DMS79 treated with DMSO at 0.1 percent for 48 hours (cell line): ENCODE data around the gene F2RL1.
"Not testable (repeated sequence)": the region's sequence is repeated elsewhere in the genome, so short reads cannot be mapped to it uniquely, and the experiment has no call there.

ENCODE experiments used
- DNase-seq: peaks from one replicate; lab custom pipeline; 2025; lab: John Stamatoyannopoulos, UW

The F2RL1 gene, protein sequence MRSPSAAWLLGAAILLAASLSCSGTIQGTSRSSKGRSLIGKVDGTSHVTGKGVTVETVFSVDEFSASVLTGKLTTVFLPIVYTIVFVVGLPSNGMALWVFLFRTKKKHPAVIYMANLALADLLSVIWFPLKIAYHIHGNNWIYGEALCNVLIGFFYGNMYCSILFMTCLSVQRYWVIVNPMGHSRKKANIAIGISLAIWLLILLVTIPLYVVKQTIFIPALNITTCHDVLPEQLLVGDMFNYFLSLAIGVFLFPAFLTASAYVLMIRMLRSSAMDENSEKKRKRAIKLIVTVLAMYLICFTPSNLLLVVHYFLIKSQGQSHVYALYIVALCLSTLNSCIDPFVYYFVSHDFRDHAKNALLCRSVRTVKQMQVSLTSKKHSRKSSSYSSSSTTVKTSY

DNA sequence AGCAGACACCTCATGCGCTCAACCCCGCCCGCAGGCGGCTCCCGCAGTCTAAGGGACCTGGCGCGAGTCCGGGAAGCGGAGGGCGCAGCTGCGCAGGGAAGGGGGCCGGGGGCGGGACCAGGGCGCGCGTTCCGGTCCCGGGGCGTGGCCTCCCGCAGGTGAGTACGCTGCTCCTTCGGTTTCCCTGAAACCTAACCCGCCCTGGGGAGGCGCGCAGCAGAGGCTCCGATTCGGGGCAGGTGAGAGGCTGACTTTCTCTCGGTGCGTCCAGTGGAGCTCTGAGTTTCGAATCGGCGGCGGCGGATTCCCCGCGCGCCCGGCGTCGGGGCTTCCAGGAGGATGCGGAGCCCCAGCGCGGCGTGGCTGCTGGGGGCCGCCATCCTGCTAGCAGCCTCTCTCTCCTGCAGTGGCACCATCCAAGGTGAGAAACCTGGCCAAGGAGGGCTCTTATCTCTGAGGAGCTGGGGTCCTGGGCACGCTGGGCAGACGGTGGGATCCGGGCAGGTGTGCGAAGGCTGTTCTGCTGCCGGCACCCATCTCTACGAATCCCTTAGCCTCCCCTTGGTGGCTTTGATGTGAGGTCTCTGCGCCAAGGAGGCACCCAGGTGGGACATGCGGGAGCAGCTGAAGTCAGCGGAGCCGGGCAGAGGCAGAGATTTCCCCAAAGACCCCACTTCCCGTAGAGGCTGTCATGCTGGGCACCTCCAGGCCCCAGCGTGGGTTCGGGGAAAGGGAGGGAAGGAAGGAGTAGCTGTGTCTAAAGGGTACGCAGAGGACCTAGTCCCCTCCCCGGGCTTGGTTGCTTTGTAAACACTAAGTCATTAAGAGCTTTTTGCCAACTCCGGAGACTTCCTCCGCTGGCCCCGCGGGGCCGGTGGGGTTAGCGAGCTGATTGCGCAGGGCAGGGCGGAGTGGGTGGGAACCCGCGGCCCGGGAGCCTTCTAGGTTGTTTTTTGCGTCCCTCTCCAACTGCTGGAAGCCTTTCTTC lies at the start of gene F2RL1:
Gene F2RL1 (plus strand): TSS at position 187 of the 988 bp plus-strand sequence. CDS start 153 bp downstream, at position 340.
- peak; percentile 5 for DNase-seq

DNA sequence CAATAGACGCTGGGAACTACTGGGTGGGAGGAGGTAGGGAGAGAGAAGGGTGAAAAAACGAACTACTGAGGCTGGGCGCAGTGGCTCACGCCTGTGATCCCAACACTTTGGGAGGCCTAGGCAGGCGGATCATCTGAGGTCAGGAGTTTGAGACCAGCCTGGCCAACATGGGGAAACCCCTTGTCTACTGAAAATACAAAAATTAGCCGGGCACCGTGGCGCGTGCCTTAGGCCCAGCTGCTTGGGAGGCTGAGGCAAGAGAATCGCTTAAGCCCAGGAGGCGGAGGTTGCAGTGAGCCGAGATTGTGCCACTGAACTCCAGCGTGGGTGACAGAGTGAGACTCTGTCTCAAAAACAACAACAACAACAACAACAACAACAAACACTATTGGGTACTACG lies 47.8 kb upstream of the F2RL1 start:
- DNase-seq = not testable (repeated sequence)

DNA sequence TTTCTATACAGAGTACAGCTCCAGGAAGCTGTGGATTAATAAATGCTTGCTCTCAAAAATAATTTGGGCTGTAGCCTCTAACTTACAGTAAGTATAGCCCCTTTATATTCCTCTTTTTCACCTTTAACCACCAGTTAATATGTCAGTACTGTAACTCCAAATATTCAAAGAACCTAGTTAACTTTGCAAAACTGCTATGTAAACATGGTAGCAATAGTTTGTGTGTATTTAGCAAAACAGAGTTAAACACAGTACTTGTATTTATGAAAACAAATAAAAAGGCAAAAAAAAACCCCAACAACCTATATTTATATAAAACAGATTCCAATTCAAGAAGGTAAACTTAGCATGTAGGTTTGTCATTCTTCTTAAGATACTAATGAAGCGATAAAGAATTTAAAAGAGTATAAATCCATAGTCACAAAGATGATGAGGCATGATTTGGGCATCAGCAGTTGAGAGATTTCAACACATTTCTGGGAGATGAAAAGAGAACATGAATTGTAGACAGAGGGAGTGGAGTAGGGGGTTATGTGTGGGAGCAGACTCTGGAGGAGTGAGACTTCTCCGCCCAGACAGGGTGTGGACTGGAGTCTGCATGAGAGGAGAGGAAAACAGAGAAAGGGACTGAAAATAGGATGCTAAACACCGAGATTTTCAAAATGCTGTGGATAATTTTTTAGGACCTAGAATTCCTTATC lies 47.0 kb upstream of the F2RL1 start:
- no peak for DNase-seq

DNA sequence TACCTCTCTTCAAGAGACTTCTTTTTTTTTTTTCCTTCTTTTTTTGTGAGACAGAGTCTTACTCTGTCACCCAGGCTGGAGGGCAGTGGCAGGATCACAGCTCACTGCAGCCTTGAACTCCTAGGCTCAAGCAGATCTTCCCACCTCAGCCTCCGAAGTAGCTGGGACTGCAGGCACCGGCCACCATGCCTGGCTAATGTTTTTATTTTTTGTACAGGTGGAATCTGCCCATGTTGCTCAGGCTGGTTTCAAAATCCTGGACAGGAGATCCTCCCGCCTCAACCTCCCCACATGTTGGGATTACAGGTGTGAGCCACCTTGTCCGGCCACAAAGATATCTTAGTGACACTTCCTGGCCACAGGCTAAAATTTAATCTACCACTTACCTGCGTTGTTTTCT lies 42.9 kb upstream of the F2RL1 start:
- DNase-seq = no peak

DNA sequence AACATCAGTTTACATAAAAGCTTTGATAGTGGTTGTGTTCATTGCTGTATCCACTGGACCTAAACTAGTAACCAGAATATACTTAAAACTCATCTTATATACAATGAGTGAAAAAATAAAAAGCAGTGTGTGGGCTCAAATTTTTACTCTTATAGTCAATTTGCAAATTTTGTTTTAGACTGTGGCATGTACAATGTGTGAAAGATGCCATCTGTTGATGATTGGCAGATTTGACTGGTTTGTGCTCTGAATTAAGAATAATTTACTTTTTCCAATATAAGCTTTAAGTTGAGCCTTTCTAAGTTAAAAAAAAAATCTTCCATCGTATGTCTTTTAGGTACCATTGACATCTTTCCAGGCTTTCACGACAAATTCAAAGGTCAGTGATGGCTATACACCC lies 42.4 kb upstream of the F2RL1 start:
- no peak for DNase-seq

DNA sequence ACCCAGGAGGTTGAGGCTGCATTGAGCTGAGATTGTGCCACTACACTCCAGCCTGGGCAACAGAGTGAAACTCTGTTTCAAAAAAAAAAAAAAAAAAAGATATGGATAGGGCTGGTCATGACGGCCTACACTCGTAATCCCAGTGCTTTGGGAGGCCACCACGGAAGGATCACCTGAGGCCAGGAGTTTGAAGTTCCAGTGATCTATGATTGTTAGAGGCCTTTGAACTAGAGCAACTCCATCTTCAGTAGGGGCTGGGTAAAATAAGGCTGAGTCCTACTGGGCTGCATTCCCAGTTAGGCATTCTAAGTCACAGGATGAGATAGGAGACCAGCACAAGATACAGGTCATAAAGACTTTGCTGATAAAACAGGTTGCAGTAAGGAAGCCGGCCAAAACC lies 38.2 kb upstream of the F2RL1 start:
- not testable (repeated sequence) for DNase-seq

DNA sequence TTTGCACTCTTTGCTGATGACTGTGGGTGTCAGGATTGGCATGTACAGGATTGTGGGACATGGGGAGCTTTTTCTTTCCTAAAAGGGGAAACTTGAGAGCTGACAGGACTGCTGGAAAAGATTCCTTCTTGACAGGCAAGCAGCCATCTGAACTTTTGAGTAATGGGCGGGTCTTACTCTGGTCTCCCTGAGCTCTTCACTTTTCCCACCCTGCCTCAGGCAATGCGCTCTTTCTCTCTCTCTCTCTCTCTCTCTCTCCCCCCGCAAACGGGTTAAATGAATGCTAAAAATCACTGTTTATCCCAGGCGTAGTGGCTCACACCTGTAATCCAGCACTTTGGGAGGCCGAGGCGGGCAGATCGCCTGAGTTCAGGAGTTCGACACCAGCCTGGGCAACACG lies 37.1 kb upstream of the F2RL1 start:
- DNase-seq = no peak

DNA sequence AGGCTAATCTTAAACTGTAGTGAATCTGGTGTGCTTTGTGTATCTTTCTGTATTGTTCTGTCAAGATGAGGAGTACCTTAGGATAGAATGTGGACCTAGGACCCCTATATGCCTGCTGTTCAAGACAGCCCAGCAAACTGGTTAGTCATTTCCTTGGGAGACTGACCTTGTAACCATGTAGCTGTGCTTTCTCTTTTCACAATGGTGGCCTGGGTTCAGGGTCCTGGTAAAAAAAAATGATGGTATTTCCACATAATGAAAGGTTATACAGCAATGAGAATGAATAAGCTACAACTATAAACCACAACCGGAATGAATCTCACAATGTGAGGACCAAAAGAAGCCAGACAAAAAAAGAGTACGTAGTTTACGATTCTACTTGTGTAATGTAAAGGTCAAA lies 36.4 kb upstream of the F2RL1 start:
- DNase-seq = no peak

DNA sequence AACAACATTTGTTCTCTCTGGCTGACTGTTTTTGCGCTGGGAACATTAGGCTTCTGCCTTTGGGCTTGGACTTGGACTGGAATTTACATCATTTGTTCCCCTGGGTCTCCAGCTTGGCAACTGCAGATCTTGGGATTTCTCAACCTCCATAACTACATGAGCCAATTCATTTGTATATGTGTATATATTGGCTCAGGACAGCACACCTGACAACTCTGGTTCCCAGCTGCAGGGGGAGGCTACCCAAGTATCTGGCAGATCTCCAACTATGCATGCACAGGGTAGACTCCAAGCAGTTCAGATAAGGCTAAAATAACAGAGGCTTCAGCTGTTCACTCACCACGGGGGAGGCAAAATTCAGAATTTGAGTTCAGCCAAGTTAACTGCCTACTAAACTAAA lies 31.6 kb upstream of the F2RL1 start:
- DNase-seq = no peak

DNA sequence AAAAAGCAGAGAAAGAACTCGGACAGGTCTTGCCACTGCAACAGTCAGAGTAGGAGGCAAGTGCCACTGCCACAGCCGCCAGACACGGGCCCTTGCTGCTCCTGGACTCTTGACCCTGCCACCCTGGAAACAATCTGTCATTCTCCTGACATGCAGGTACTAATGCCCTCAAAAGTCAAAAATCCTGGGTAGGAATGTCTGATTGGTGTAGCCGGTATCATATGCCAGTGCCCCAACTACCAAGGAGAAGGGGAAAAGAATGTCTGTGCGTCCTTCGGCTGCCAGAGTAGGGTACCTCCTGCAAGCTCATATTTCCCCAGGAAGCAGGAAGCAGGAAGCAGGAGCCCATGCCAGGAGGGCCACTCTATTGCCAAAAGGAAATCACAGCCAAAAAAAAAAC lies 30.5 kb upstream of the F2RL1 start:
- no peak for DNase-seq

DNA sequence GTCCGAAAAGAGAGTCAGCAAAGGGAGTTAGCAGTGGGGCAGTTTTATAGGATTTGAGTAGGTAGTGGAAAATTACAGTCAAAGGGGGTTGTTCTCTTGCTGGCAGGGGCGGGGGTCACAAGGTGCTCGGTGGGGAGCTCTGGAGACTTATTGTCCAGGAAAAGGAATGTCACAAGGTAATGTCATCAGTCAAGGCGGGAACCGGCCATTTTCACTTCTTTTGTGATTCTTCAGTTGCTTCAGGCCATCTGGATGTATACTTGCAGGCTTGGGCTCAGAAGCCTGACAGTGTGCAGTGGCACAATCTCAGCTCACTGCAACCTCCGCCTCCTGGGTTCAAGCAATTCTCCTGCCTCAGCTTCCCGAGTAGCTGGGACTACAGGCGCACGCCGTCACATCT lies 29.6 kb upstream of the F2RL1 start:
- DNase-seq = not testable (repeated sequence)

DNA sequence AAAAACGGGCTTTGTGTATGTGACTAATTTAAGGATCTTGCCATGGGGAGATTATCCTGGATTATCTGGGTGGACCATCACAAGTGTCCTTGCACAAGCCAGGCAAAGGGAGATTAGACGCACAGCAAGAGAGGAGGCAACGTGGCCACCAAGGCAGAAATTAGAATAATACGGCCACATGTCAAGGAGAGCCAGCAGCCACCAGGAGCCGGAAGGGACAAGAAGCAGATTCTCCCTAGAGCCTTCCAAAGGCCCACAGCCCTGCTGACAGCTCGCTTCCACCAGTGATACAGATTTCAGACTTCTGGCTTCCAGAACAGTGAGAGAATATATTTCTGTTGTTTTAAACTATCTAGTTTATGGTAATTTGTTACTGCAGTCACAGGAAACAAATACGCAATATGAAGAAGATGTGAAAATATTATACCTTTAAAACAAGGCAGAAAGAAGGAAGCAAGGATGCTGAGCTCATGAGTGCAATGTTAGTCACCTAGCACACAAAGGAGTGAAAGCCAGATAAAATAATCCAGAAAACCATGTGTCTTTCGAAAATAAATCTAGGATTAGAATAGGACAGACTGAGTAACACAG lies 28.7 kb upstream of the F2RL1 start:
- DNase-seq = no peak

DNA sequence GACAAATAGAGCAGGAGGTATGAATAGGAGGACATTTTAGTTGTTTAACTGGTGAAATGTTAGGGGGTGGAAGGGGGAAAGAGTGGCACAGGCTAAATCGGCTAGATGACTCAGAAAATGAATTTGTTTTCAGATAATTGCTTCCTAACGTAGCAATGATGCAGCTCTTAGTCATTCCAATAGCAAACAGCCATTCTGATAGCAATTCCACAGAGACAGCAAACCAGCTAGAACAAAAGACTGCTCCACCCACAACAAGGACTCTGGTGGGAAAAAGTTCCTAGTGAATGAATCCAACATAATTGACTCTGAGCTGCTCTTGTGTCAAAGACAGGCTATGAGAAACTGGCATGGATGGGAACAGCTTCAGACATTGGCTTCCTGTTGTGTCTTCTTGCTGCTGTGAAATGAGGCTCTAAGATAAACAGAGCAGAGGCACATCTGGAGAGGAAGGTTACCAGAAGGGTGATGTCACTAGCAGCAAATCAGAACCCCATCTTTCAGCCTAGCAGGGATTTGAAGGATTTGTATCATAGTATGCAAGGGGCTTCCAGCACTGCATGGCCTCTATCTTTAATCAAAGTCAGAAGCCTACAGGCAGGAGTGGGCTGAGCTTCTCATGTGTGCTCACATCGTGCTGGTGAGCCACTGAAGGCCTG lies 28.1 kb upstream of the F2RL1 start:
- no peak for DNase-seq

DNA sequence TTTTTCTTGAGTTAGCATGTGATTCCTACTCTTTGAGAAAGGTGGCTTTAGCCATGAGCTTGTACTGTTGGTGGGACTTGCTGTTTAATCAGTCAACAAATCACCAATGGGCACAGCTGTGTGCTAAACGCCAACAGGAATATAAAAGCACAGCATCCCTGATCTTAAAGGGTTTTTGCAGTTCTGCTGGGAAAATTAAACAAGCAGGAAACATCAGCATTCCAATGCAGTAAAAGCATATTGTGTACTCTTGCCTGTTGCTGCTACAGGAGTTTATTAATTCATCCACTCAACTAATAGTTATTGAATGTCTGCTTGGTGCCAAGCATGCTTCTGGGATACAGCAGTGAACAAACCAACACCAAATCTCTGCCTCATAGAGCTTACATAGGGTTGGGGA lies 27.4 kb upstream of the F2RL1 start:
- DNase-seq = no peak

DNA sequence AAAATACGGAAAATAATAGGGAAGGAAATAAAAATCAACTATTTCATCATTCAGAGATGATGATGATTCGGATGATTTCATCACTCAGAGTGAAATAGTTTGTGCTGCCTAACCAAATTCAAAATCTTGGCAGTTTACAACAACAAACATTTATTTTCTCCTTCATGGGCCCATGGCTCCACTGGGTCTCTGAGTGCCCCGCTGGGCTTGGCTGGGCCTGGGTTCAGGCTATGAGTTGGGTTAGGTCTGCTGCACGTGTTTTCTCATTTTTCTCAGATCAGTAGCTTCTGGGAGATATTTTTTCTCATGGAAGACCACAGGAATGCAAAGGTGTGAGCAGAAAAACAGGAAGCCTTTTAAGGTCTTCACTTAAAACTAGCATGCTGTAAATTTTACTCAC lies 24.0 kb upstream of the F2RL1 start:
- DNase-seq = no peak

DNA sequence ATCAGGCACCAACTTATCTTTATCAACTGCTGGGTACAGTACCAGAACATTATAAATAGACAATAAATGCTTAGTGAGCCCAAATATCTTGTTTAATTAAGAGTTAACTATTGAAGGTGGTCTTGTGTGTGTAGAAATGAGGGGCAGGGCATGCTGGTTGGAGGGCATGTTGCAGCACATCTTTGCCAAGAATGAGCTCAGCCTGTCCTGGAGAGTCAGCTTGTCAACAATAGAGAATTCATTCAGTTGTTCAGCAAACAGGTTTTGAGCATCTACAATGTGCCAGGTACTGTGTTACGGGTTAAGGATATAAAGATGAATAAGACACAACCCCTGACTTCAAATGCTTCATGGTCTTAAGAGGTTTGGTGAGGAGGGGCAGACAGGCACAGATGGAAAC lies 19.2 kb upstream of the F2RL1 start:
- DNase-seq = no peak

DNA sequence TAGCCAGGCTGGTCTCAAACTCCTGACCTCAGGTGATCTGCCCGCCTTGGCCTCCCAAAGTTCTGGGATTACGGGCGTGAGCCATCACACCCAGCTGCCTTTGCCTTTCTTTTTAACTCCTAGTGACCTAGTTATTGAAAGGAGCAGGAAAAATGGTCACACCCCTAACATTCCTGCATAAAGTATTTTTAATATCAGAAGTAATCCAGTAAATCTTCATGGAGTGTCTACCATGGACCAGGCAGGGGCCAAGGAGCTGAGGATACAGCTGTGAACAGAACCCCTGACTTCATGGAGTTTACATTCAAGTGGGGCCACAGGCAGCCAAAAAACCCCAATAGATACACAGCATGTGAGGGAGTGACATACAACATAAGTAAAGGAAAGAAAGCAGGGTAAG lies 18.3 kb upstream of the F2RL1 start:
- DNase-seq = no peak

DNA sequence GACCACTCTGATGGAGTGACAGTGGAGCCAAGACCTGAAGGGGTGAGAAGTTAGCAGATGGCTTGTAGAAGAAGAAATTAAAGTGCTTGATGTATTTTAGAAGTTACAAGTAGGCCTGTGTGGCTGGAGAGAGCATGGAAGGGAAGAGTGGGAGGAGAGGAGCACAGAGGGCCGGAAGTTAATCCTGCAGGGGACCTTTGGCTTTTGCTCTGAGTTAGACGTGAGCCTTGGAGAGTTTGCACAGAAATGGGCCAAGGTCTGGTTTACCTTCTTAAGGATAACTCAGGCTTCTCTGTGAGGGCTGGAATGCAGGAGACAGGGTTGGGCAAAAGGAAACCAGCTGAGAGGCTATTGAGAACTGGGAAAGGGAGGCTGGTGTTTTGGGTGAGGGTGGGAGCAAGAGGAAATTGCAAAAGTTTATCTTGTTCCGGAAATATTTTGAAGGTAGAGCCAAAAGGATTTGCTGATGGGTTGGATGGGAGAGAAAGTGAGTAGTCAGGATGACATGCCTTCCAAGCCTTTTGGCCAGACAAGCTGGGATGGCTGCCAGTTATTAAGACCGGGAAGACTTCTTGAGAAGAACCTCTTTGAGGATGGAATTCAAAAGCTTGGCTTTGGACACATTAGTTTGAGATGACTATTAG lies 17.5 kb upstream of the F2RL1 start:
- no peak for DNase-seq

DNA sequence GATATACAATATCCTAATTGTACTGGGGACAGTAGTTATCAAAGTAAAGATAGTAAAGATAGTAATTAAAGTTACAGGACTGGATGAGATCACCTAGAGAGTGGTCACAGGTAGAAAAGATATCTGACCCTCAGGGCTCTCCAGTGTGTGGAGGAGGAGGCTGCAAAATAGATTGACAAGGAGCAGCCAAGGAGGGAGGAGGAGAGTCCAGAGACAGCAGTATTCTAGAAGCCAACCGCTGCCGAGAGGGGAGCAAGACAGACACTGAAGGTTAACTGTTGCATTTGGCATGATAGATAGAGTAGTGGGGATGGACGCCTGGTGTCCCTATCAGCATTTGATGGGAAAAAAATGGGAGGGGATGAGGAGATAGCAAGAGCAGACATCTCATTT lies 17.0 kb upstream of the F2RL1 start:
- no peak for DNase-seq

DNA sequence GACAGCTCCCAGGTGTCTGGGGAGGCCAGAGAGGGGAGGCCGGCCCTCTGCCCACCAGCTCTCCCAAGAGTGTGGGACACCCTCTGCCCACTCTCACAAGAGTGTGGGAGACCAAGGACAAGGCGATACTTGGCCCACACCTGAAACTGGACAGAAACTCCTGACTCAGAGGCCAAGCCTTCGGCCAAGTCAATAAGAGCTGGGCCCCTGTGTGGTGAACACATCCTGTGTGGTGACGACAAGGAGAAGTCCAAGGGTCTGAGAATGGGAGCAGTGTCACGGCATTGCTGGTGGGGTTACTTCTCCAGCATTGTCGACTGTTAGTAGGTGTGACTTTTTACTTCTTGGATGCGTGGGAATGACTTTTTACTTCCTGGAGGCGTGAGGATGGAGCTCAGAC lies 14.6 kb upstream of the F2RL1 start:
- no peak for DNase-seq
